ENCODE results near the gene RGS6.

Gene RGS6

DNA sequence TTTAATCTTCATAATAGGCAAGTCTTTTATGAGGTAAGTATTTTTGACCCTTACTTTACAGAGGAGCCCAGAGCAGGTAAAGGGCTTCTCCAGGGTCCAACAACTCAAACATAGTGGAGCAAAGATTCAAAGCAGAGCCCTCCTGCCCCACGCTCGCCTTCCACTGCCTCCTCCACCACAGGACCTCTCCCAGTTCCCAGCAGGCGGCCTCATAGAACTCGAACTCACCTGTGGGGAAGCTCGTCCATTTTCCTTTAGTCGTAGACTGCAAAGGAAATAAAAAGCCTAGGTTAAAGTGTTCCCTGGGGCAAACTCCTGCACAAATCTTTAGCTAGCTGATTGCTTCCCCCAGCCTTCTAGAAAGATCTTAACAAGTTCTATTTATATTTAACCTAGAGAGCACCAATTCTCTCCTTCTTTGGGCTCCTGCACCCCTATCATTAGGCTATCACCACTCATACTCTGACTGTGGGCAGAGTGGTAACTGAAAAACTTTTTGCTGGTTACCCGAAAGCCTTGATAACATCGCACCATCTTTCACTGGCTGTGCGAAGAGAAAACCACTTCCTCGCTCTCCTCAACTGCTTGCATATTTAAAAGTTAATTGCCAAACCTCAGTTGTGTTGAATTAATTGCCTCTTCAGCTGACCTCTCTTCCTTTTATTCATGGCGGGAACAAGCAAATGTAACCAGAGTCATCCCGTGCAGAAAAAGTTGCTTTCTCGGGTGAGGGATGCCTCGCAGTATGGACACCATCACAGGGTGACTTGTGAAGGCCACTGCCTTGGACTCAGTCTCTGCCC, 662.1 kb downstream of the RGS6 start:
- Histone ChIP-seq H3K27me3 (peaks cover 75% of the 10 kb centered on the region), H3K4me3 (ENCODE audit: low read depth in 1 of 2, low read length in 1 of 2) (no peak overlapping the region), H3K36me3 (no peaks in the 10 kb centered on the region), H3K27ac (no peak overlapping the region), H3K4me1 (ENCODE audit: control insufficient read depth in 1 of 2, insufficient read depth in 1 of 2, low read depth in 1 of 2, low read length in 1 of 2) (no peaks in the 10 kb centered on the region), H3K9me3 (no peaks in the 10 kb centered on the region)
- TF ChIP-seq, protein P1, sequence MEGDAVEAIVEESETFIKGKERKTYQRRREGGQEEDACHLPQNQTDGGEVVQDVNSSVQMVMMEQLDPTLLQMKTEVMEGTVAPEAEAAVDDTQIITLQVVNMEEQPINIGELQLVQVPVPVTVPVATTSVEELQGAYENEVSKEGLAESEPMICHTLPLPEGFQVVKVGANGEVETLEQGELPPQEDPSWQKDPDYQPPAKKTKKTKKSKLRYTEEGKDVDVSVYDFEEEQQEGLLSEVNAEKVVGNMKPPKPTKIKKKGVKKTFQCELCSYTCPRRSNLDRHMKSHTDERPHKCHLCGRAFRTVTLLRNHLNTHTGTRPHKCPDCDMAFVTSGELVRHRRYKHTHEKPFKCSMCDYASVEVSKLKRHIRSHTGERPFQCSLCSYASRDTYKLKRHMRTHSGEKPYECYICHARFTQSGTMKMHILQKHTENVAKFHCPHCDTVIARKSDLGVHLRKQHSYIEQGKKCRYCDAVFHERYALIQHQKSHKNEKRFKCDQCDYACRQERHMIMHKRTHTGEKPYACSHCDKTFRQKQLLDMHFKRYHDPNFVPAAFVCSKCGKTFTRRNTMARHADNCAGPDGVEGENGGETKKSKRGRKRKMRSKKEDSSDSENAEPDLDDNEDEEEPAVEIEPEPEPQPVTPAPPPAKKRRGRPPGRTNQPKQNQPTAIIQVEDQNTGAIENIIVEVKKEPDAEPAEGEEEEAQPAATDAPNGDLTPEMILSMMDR (IDR thresholded peaks at IDR 0.05) = no peak

DNA sequence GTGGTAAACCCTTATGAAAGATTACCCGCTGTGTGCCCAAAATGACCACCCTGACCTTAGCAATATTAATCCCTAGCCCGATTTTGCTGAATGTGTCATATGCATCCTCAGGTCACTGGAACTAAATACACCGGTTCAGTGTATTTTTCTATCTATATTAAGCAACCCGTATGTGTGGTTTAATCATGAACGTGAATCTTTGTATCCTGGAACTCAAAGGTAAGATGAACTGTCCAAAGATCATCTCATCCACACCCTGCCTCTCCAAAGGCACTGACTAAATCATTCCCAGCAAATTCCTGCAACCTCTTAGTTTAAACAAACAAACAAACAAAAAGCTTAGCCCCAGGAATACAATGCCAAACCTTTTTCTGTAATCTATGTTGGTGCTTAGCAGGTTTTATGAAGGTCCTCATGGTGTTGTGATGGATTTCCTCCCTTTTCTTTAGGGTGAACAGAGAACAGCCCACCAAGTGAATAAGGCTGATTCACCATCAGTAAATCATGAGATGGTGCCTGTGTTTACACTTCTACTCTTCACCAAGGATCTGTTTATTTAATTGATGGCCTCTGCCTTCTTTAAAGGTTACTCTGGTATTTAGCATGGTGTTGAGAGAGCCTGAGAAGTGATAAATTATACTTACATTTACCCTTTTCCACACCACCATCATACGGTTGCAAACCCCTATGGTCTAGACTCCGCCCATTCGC, 663.1 kb downstream of the RGS6 start:
- no peaks in the 10 kb centered on the region for H3K36me3 ChIP-seq
- TF ChIP-seq, protein P1 (IDR thresholded peaks at IDR 0.05) = no peak
- H3K4me3 ChIP-seq (ENCODE audit: low read depth in 1 of 2, low read length in 1 of 2) = no peak overlapping the region
- H3K9me3 ChIP-seq = no peaks in the 10 kb centered on the region
- no peak overlapping the region for H3K27ac ChIP-seq
- peaks cover 76% of the 10 kb centered on the region for H3K27me3 ChIP-seq
- H3K4me1 ChIP-seq (ENCODE audit: control insufficient read depth in 1 of 2, insufficient read depth in 1 of 2, low read depth in 1 of 2, low read length in 1 of 2) = no peaks in the 10 kb centered on the region

DNA sequence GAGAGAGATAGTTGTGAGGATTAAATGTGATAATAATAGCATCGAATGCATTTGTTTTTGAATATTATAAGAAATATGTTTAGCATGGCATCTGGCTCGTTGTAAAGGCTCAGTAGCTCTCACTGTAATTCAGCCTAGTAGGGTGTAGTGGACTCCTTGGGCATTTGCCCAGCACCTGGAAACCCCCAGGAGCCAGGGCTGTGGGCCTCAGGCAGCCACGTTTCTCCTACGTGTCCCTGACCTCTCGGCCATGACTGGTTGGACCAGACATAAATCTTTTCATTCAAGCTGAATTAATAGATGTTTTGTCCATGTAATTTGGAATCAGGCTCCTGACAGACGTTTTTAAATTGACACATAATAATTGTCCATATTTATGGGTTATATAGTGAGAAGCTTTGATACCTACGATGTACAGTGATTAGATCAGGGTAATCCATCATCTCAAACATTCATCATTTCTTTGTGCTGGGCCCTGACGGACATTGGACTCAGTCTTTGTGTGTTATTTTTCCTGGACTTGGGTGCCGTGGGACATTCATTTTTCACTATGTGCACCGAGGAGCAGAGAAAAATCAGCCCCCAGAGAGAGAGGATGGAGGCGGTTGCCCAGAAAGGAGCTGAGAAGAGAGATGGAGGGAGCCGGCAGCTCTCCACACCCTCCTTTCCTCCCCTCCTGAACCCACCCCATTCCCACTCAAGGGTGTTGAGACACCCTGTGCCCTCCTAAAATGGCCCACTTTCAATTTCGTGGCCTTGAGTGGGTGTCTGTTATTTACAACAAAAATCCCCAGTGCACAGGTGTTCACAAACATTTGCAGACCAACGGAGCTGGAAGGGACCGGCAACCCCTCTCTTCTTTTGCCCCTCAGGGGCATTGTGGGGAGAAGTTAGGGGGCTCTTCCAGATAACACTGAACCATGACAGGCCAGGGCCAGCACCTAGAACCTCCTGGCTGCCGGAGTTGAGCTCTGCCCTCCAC, 665.3 kb downstream of the RGS6 start:
- TF ChIP-seq, protein P1 (IDR thresholded peaks at IDR 0.05) = no peak
- H3K27ac ChIP-seq = no peak overlapping the region
- peaks cover 71% of the 10 kb centered on the region for H3K27me3 ChIP-seq
- no peaks in the 10 kb centered on the region for H3K9me3 ChIP-seq
- no peak overlapping the region for H3K4me3 ChIP-seq (ENCODE audit: low read depth in 1 of 2, low read length in 1 of 2)
- H3K36me3 ChIP-seq = no peaks in the 10 kb centered on the region
- no peaks in the 10 kb centered on the region for H3K4me1 ChIP-seq (ENCODE audit: control insufficient read depth in 1 of 2, insufficient read depth in 1 of 2, low read depth in 1 of 2, low read length in 1 of 2)

DNA sequence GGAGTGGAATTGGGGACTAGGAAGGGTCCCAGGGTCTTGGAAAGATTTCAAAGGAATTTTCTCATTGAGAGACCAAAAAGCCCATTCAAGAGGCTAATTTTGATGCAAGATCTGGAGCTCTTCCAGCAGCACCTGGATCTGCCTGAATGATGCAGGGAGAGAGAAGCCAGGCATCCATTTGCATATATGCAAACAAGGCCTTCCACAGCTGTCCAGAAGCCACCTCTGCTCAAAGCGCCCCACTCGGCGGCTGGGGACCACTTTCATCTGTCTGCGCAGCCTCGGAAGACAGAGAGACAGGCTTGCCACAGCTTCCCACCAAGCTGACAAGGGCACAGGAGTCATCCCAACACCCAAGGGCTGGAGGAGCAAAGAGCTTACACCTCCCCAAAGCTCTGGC, 666.1 kb downstream of the RGS6 start:
- no peak overlapping the region for H3K27ac ChIP-seq
- H3K4me3 ChIP-seq (ENCODE audit: low read depth in 1 of 2, low read length in 1 of 2) = no peak overlapping the region
- no peaks in the 10 kb centered on the region for H3K9me3 ChIP-seq
- no peaks in the 10 kb centered on the region for H3K4me1 ChIP-seq (ENCODE audit: control insufficient read depth in 1 of 2, insufficient read depth in 1 of 2, low read depth in 1 of 2, low read length in 1 of 2)
- TF ChIP-seq, protein P1 (IDR thresholded peaks at IDR 0.05) = no peak
- H3K27me3 ChIP-seq = peaks cover 65% of the 10 kb centered on the region
- H3K36me3 ChIP-seq = no peaks in the 10 kb centered on the region

All from neutrophil (primary cell).